NCI-H1694 treated with DMSO at 0.1 percent for 48 hours (cell line): ENCODE results near the gene PAN2.
"Not testable (repeated sequence)": the region's sequence is repeated elsewhere in the genome, so short reads cannot be mapped to it uniquely, and the experiment has no call there.

Experiments used
- DNase-seq: peaks from one replicate; lab custom pipeline; 2025; lab: John Stamatoyannopoulos, UW

Gene PAN2

DNA sequence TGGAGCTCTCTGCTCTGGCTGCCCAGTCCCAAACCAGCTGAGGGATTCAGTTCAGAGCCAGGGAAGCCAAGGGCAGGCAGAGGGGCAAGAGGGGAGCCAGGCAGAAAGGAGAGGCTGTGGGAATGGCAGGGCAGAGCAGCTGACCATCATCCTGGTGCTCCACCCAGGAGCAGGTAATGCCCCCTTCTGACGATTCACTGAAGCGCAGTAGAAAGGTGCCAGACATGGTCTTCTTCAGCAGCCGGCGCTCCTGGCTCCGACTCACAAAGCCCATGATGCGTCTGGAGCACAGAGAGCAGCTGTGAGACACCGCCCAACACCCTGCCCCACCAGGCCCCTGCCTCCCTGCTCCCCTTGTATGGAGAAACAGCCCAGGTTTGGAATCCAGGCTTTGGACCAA lies 12.9 kb upstream of the PAN2 start:
- no peak for DNase-seq

DNA sequence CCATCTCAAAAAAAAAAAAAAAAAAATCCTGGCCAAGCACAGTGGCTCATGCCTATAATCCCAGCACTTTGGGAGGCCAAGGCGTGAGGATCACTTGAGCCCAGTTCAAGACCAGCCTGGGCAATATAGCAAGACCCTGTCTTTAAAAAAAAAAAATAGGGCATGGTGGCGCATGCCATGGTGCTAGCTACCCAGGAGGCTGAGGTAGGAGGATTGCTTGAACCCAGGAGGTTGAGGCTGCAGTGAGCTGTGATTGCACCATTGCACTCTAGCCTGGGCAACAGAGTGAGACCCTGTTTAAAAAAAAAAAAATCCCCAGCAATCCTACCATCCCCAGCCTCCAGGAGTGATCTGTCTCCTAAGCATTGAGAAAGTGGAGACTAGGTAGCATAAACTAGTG lies 8.5 kb upstream of the PAN2 start:
- not testable (repeated sequence) for DNase-seq

DNA sequence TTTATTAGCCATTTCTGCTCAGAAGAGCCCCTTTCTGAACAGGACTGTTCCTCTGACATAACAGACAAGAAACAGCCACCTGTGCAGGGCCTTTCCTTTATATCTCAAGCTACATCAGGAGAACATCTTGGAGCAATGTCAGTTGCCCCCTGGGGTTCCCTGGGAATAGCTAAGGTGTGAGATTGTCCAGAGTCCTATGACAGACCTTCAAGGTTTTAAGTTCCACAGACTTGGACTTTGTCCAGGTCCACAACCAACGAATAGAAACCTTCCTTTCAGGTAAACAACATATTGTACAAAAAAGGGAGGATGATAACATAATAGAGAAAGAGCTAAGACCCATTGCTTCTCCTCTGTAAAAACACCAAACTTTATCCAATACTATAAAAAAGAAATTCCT lies 7.8 kb upstream of the PAN2 start:
- DNase-seq: no peak

DNA sequence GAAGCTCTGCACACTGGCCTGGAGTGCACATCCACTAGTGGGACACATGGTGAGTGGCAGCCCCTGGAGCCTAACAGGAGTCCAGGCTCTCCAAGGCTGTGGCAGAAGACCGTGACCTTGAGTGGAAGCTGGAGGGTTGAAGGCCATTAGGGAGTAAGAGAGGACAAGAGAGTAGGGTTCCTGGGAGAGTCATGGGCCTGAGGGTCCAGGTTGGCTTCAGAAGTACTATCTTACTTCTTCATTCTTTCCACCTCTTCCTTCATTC lies 5.3 kb upstream of the PAN2 start:
- DNase-seq: no peak

DNA sequence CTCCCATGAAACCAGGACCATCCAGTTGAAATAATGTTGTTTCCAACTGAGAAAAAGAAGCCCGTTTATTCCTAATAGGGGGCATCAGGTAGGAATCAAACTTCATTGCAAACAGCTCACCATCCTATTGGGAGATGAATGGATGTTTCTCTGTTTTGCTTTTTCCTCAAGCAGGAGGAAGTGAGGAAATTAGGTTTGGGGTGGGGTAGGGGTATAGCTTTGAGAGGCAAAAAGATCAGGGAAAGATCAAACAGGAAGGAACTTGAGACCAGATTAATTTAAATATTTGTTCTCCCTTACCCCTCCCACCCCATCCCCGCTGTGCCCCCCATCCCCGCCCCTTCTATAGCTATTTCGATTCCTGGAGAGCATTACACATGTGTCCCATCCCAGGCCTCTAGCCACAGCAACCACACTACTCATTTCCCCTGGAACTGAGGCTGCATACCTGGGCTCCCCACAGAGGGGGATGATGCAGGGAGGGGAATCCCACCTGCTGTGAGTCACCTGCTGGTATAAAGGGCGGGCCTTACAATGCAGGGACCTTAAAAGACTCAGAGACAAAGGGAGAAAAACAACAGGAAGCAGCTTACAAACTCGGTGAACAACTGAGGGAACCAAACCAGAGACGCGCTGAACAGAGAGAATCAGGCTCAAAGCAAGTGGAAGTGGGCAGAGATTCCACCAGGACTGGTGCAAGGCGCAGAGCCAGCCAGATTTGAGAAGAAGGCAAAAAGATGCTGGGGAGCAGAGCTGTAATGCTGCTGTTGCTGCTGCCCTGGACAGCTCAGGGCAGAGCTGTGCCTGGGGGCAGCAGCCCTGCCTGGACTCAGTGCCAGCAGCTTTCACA lies 4.7 kb upstream of the PAN2 start, which contains the start of gene IL23A:
Gene IL23A, plus strand, starts transcription at position 577 of the 850 bp plus-strand sequence. Its CDS starts 161 bp downstream, at position 738.
- DNase-seq: no peak

DNA sequence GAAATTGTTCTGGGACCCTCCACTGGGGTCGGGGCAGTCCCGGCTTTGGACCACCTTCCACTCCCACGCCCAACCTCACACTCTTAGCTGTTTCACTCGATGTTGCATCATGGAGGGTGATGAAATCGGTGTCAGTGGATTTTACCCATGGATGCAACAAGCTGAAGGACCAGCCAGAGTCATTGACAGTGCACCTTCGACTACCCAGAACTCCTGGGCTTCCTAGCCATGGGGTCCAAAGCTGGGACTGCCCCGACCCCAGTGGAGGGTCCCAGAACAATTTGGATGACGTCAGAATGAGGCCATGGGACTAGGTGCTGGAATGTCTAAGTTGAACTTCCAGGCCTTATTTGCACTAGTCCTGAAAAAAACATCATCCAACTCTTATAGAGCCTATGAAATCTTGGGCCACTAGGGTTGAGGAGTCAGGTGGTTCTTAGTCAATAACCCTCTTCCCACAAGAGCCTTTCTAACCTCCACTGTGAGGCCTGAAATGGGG lies 4.0 kb upstream of the PAN2 start:
- no peak for DNase-seq

DNA sequence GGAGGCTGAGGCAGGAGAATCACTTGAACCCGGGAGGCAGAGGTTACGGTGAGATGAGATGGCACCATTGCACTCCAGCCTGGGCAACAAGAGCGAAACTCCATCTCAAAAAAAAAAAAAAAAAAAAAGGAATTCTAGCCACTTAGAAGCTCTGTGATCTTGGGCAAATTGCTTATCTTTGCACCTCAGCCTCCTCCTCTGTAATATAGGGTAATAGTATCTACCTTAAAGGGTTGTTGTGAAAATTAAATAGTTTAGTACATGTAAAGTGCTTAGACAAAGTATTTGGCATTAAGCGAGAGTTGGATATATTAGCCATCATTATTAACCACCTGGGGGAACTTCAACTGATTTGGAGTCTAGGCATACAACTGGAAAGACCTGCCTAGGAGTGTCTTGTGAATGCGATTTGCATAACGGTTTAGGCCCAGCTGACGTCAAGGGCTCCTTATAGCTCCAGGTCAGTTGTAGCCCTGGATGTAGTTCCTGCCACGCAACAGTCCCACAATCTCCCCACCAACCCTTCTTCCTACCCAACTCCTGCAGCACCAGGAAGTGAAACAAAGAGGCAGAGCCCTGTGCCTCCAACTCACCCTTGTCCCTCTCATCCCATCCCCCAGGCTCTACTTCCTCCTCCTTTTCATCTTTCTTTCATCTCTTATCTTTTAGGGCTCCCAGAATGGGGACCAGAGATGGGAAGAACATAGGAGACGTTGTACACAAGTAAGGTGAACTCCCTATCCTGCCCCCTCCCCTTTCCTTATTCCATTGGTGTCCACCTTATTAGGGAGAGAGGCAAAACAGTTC lies 2.8 kb upstream of the PAN2 start:
- DNase-seq: no peak

DNA sequence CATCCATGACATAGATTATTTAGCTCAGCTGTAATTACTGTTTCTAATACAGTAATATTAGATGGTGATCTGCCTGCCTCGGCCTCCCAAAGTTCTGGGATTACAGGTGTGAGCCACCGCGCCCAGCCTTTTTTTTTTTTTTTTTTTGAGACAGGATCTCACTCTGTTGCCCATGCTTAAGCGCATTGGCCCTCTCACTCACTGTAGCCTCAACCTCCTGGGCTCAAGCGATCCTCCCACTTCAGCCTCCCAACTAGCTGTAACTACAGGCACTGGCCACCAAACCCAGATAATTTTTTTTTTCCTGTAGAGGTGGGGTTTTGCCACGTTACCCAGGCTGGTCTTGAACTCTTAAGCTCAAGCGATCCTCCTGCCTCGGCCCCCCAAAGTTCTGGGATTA lies 1.7 kb upstream of the PAN2 start:
- not testable (repeated sequence) for DNase-seq

DNA sequence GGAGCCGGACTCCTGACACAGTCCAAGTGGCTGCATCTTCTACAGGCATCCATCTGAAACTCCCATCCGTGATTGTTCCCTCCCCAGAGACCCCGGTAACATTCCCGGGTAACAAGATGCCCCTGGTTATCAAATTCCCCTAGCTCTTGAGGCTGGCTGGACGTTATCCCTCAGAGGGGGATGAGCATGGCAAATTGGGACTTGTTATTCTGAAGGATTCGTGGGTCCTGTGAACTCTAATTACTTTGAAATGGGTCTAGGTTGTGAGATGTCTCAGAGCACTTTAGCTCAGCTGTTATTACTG lies 642 bp upstream of the PAN2 start:
- DNase-seq: no peak

DNA sequence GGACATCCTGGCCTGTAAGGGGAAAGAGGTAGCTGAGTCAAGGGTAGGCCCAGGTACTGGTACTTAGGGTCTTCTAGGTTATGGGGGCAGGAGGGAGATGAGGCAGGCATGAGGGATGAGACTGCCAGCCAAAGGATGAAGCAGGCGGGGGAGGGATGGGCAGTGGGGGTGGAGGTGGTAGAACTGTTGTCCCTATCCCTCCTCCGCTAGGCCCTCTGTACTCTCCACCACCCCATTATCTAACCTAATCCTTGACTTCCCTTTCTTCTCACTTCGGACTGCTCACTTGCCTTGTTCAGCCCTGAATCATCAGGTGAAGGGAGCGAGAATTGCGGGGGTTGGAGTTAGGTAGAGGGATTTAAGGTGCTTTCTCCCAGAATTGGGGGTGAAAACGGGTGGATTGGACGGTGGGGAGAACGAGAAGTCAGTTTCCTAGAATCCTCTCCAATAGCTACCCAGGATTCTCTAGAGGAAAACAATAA lies 562 bp downstream of the PAN2 start:
- DNase-seq: no peak

DNA sequence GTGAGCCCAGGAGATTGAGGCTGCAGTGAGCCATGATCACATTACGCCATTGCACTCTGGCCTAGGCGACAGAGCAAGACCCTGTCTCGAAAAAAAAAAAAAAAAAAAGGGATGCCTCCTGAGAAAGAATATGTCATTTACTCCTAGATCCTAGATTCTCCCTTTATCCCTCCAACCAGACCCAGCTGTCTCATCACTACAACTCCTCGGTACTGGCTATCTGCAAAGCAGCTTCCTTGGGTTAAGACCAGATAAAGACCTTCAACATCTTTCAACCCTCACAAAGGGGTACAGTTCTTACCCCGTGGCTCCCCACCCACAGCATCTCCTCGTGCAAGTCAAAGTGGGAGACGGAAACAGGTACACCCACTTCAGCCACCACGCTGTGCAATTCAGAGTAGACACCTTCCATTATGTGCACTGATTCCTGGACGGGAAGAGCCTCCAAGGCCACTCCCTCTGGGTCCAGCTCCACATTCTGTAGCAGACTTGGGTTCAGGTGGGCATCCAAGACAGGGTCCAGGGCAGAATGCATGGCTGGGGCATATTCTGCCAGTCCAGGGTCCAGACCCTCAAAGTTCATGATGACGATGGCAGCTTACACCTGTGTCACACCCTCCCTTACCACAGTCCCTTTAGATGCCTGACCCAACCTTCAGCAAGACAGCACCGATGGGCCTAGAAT lies 1.1 kb downstream of the PAN2 start:
- no peak for DNase-seq

DNA sequence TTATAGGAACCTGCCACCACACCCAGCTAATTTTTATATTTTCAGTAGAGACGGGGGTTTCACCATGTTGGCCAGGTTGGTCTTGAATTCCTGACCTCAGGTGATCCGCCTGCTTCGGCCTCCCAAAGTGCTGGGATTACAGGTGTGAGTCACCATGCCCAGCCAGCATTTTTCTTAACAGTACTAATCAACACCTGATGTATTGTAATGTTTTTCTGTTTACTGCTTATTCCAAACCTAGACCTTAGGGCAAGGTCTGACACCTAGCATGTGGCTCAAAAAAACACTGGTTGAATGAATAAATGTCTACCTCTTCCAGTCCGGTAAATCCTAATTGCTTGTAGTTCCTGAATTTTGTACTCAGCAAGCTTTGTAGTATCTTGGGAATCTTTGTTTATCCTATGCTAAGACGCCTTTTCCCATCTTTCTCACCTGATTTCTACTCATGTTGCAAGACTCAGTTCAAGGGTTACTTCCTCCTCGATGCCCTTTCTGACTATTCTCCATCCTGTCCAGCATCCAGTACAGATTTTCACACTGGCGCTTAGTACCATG lies 2.8 kb downstream of the PAN2 start:
- DNase-seq: no peak

DNA sequence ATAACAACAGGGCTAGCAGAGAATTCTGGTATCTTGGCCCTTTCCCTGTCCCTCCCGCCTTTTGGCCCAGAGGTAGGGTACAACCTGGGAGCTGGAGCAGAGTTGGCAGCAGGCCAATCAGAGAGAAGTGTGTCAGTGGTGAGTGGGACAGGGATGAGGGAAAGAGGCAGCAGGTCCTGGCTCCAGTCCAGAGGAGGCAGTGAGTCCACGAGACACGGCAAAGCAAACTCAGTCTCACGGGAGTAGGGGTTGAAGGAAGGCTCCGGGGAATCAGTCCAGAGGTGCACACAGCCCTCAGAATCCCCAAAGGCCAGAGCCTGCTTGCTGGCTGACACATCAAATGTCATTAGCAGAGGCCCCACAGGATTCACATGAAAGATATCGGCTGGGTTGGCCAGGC lies 7.3 kb downstream of the PAN2 start:
- no peak for DNase-seq

DNA sequence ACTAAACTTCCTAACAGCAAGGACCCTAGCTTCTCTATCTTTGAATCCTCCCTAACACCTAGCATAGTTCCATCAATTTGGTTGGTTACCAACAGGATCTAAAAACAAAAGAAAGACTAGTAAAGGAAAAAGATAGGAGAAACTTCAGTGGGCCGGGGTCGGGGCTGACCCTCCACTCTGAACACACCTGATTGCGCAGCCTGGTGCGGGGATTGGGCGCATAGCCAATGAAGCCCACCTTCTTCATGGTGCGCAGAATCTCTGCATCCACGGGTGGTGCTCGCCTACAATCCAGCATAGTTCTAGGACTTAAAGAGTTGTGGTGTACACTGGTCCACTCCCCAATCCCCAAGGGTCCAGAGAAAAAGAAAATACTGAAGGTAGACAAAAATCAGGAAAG lies 7.7 kb downstream of the PAN2 start:
- no peak for DNase-seq

DNA sequence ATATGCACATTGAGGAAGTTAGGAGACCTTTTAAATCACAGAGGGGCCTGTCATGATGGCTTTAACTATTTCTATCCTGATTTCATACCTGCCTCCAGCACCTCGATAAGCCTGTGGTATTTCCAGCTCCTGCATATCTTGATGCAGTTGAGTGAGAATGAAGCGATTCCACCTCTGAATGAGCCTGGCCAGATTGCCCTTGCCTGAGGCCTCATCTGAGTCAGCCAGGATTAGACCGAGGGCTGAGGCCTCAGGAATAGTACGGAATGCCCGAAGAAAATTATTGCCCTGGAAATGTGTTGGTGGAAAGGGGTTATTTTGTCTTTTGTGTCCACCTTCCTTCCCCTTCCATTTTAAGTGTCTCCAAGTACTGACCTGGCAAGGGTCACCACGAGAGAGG lies 9.6 kb downstream of the PAN2 start:
- DNase-seq: no peak

DNA sequence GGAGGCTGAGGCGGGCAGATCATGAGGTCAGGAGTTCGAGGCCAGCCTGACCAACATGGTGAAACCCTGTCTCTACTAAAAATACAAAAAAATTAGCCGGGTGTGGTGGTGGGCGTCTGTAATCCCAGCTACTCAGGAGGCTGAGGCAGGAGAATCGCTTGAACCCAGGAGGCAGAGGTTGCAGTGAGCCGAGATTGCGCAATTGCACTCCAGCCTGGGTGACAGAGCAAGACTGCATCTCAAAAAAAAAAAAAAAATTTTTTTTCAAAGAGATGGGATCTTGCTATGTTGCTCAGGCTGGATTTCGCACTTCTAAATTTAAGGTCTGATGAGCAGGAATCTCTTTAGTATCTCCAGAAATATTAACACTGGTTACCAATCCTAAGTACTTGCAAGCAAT lies 12.2 kb downstream of the PAN2 start:
- DNase-seq: not testable (repeated sequence)

DNA sequence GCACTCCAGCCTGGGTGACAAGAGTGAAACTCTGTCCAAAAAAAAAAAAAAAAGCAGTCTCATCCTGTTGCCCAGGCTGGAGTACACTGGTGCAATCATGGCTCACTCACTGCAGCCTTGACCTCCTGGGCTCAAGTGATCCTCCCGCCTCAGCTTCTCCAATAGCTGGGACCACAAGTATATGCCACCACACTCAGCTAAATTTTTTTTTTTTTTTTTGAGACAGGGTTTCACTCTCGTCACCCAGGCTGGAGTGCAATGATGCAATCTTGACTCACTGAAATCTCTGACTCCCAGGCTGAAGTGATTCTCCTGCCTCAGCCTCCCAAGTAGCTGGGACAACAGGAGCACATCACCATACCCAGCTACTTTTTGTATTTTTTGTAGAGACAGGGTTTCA lies 12.8 kb downstream of the PAN2 start:
- no peak for DNase-seq

DNA sequence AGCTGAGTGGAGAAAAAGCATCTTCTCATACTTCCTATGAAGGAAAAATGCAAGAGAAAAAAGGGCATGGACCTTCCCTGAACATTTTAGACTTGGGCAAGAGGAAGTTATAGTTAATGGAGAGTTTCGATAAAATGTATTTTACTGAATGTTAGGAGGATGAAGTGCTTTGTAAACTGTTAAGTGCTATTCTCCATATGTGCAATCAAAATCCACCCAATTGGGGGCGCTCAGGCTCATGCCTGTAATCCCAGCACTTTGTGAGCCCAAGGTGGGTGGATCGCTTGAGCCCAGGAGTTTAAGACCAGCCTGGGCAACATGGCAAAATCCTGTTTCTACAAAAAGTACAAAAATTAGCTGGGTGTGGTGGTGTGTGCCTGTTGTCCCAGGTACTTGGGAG lies 16.1 kb downstream of the PAN2 start:
- no peak for DNase-seq

DNA sequence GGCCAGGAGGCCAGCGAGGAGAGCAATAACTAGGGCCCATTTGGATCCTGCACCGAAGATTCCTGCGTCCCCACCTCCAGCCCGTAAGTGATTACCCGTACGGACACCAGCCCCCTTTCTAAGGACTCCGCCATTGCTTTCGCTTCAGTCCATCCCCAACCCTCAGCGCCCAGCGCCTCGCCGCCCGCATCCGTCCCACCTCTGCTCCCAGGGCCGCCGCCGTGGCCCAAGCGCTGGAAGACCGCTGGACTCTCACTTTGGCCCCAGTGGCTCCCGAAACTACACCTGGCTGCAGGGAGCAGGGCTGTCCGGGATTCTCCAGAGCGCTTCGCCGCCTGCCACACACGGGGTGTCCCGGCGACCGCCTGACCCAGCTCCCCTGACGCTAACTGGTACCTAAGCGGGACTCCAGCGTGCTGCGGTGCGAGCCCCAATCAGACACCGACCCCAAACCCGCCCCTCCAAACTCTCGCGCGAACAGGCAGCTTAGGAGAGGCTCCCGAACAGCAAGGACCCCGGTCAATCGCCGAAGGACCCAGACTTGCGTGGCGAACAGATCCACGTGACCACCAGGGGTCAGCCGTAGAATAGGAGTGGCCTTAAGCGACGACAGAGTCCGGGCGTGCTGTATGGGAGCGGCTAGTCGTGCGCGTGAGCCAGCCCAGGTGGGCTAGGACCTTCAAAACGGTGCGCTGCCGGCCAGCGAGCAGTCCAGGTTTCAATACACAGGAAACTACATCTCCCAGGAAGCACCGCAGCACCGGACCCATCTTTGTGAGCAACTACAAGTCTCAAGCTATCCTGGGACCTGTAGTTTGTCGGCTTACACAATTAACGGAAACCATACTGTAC lies 18.0 kb downstream of the PAN2 start, which contains the start of gene CNPY2:
Gene CNPY2, minus strand, starts transcription at position 367 of the 852 bp plus-strand sequence. CDS start 771 bp downstream, outside the sequence.
- peak; percentile 95 for DNase-seq

DNA sequence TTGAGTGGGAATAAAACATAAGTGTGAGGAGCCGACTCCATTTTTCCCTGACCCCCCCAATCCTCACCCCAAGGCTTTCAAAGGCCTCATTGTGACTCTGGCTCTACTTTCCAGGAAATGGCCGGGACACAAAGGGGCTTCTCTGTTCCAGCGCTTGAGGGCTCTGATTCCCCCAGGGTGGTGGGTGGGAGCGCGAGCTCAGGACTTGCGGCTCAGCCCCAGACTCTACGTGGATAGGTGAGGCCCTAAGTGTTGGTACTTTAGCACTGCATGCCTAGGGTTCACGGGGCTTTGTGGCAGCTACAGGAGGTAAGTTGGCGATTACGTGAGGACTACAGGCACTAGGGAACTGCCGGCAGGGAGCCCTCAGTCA lies 18.6 kb downstream of the PAN2 start:
- no peak for DNase-seq

DNA sequence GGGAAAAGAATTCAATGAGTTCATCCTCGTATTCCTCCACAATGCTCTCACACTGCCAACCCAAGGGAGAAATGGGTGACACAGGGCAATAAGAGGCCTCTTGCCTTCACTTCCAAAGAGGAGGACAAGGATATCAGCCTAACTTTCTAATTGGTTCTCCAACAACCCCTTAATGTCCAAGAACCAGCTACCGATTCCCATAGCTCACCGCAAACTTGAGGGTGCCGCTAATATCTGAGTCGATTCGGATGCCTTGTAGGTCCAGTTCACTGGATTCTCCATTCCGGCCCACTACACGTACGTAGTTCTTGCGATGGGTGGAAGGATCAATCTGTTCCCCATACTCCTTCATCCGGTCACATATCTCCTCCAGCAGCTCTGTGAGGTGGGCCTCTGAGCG lies 22.8 kb downstream of the PAN2 start:
- no peak for DNase-seq
